Loucy (cell line): Measurements from ENCODE around the gene NHLH1.

Experiments used
- H2AFZ ChIP-seq: fragments of 200-600 bp; sonication (generic); 2 replicates; pipeline ENCODE4 v1.6.0; 2016; ENCODE audit warnings: antibody characterized with exemption, mild to moderate bottlenecking, low read length, moderate library complexity
- H3F3A ChIP-seq: fragments of 200-600 bp; 2 replicates; pipeline ENCODE4 v1.6.0; 2016; ENCODE audit warnings: antibody characterized with exemption, low read depth, mild to moderate bottlenecking
- H3K27me3 ChIP-seq: fragments of 200-600 bp; sonication (generic); 2 replicates; pipeline ENCODE4 v1.6.1; 2014; ENCODE audit warnings: low read length, mild to moderate bottlenecking; ENCODE audit not compliant: insufficient read depth, poor library complexity, severe bottlenecking
- H3K36me3 ChIP-seq: fragments of 200-600 bp; sonication (generic); 2 replicates; pipeline ENCODE4 v1.6.1; 2016; ENCODE audit warnings: low read length; ENCODE audit not compliant: insufficient read depth
- H3K4me1 ChIP-seq: fragments of 200-600 bp; sonication (generic); 2 replicates; pipeline ENCODE4 v1.5.1; 2014; ENCODE audit warnings: low read length, mild to moderate bottlenecking; ENCODE audit not compliant: insufficient read depth, poor library complexity, severe bottlenecking
- H3K4me2 ChIP-seq: fragments of 200-600 bp; sonication (generic); 2 replicates; pipeline ENCODE4 v1.6.0; 2014; ENCODE audit warnings: antibody characterized with exemption, low read length, low read depth, mild to moderate bottlenecking; ENCODE audit not compliant: poor library complexity, severe bottlenecking
- H3K4me3 ChIP-seq: fragments of 200-600 bp; sonication (generic); 2 replicates; pipeline ENCODE4 v1.5.1; 2014; ENCODE audit warnings: low read length, mild to moderate bottlenecking, mixed read lengths; ENCODE audit not compliant: poor library complexity, severe bottlenecking
- H3K79me2 ChIP-seq: fragments of 200-600 bp; sonication (generic); 2 replicates; pipeline ENCODE4 v1.6.1; 2014; ENCODE audit warnings: low read length; ENCODE audit not compliant: insufficient read depth
- H3K9ac ChIP-seq: fragments of 200-600 bp; sonication (generic); 2 replicates; pipeline ENCODE4 v1.6.0; 2014; ENCODE audit warnings: mild to moderate bottlenecking, low read depth, low read length, moderate library complexity; ENCODE audit not compliant: poor library complexity, severe bottlenecking
- H3K9me2 ChIP-seq: fragments of 200-600 bp; sonication (generic); replicated peaks from 2 replicates; pipeline ENCODE4 v1.6.1; 2016; ENCODE audit warnings: low read depth, low read length, mixed read lengths
- H3K9me3 ChIP-seq: fragments of 200-600 bp; sonication (generic); 2 replicates; pipeline ENCODE4 v1.6.1; 2014; ENCODE audit warnings: mild to moderate bottlenecking, antibody characterized with exemption, low read length, low read depth; ENCODE audit not compliant: insufficient read depth
- H4K20me1 ChIP-seq: fragments of 200-600 bp; sonication (generic); 2 replicates; pipeline ENCODE4 v1.6.0; 2014; ENCODE audit warnings: antibody characterized with exemption, low read length, mild to moderate bottlenecking; ENCODE audit not compliant: insufficient read depth, poor library complexity, severe bottlenecking
- CTCF ChIP-seq: fragments of 200-600 bp; sonication (generic); conservative IDR thresholded peaks from 2 replicates; pipeline ENCODE4 v1.5.1; 2014; ENCODE audit warnings: mild to moderate bottlenecking, antibody characterized with exemption, low read length
- EZH2phosphoT487 ChIP-seq: fragments of 200-600 bp; IDR thresholded peaks from 2 replicates; pipeline ENCODE4 v1.6.1; 2018; ENCODE audit warnings: antibody characterized with exemption, mild to moderate bottlenecking, moderate library complexity, borderline replicate concordance

Gene NHLH1

GRCh38 chr1:160399544-160400222 is 32.8 kb downstream of the NHLH1 start:
- no peak for TF ChIP-seq CTCF
- no peak for TF ChIP-seq EZH2phosphoT487
- Histone ChIP-seq H3K4me2 (peak overlapping the region; percentile 82), H3K4me3 (peak overlapping the region; percentile 73), H3K36me3 (no peaks in the 10 kb centered on the region), H4K20me1 (no peaks in the 10 kb centered on the region), H3K4me1 (peaks cover 9% of the 10 kb centered on the region), H3F3A (no peaks in the 10 kb centered on the region), H3K9me3 (no peaks in the 10 kb centered on the region), H3K9ac (peak overlapping the region; percentile 67), H3K79me2 (no peaks in the 10 kb centered on the region), H3K27me3 (no peaks in the 10 kb centered on the region), H3K9me2 (no peaks in the 10 kb centered on the region), H2AFZ (peak overlapping the region; percentile 88)

- Histone ChIP-seq H3K4me3 (peak within 1 kb of the TSS; percentile 84), H3K9me2 (no peaks in the 10 kb centered on the region), H3K4me1 (peaks cover 9% of the 10 kb centered on the region), H2AFZ (peak within 1 kb of the TSS; percentile 97), H3K9me3 (no peaks in the 10 kb centered on the region), H3K9ac (peak within 1 kb of the TSS; percentile 86), H3F3A (no peaks in the 10 kb centered on the region), H3K27me3 (no peaks in the 10 kb centered on the region), H4K20me1 (no peaks in the 10 kb centered on the region), H3K4me2 (peak within 1 kb of the TSS; percentile 83), H3K36me3 (no peaks in the 10 kb centered on the region), H3K79me2 (no peaks in the 10 kb centered on the region)
- TF ChIP-seq EZH2phosphoT487 (no peak), CTCF (no peak)
Observed at GRCh38 chr1:160400223-160400645, 33.4 kb downstream of the NHLH1 start, which contains the start of gene VANGL2. TSS of gene VANGL2 (plus strand) at chr1:160400564. CDS start at chr1:160415838, 15,274 bp downstream.

- H3K9ac ChIP-seq, result peak overlapping the region; percentile 86
Observed at GRCh38 chr1:160400646-160401486, 34.0 kb downstream of the NHLH1 start.

More at GRCh38 chr1:160400646-160401486, 34.0 kb downstream of the NHLH1 start:
- Histone ChIP-seq H3F3A (no peaks in the 10 kb centered on the region), H2AFZ (peak overlapping the region; percentile 97), H3K4me2 (peak overlapping the region; percentile 83), H3K4me3 (peak overlapping the region; percentile 84), H3K9me3 (no peaks in the 10 kb centered on the region), H3K4me1 (peaks cover 9% of the 10 kb centered on the region), H3K36me3 (no peaks in the 10 kb centered on the region), H4K20me1 (no peaks in the 10 kb centered on the region), H3K79me2 (no peaks in the 10 kb centered on the region), H3K9me2 (no peaks in the 10 kb centered on the region), H3K27me3 (no peaks in the 10 kb centered on the region)
- no peak for TF ChIP-seq CTCF
- TF ChIP-seq EZH2phosphoT487, result no peak
